ENCODE data around the gene ARHGAP36.

ARHGAP36 gene

GRCh38 chrX:131040781-131041180, 17.4 kb upstream of the ARHGAP36 start:
- no peak for TF ChIP-seq FOXK2 (IDR thresholded peaks at IDR 0.05)
- TF ChIP-seq BHLHE40 (IDR thresholded peaks at IDR 0.05; ENCODE audit: borderline replicate concordance): no peak
- TF ChIP-seq FOXM1 (IDR thresholded peaks at IDR 0.05; ENCODE audit: borderline replicate concordance): no peak
- TF ChIP-seq PKNOX1 (IDR thresholded peaks at IDR 0.05): no peak
- ChIA-PET CTCF (interaction anchor here (0.6 kb wide), 1 partner anchor 1481 kb away, joined by 3 read pairs; no protein-coding TSS in a partner anchor), POLR2A (no interaction called here)
- DNase-seq (ENCODE audit: extremely low spot score): no peak

- POLR2A ChIA-PET: no interaction called here
- CTCF ChIA-PET: interaction anchor here (0.6 kb wide), 1 partner anchor 1481 kb away, joined by 3 read pairs; no protein-coding TSS in a partner anchor
- no peak for DNase-seq (ENCODE audit: extremely low spot score)
- no peak for TF ChIP-seq TARDBP (IDR thresholded peaks at IDR 0.05)
- no peak for TF ChIP-seq FOXA1 (IDR thresholded peaks at IDR 0.05)
- TF ChIP-seq SP1 (IDR thresholded peaks at IDR 0.05): no peak
- TF ChIP-seq ARNT (IDR thresholded peaks at IDR 0.05): no peak
- TF ChIP-seq ELF4 (IDR thresholded peaks at IDR 0.05): no peak
- no peak for TF ChIP-seq PKNOX1 (IDR thresholded peaks at IDR 0.05)
- TF ChIP-seq BHLHE40 (IDR thresholded peaks at IDR 0.05; ENCODE audit: borderline replicate concordance): no peak
- no peak for TF ChIP-seq LEF1 (IDR thresholded peaks at IDR 0.05; ENCODE audit: borderline replicate concordance)
- TF ChIP-seq ZNF384 (IDR thresholded peaks at IDR 0.05): no peak
- TF ChIP-seq FOXM1 (IDR thresholded peaks at IDR 0.05; ENCODE audit: borderline replicate concordance): no peak
- no peak for TF ChIP-seq HDGF (IDR thresholded peaks at IDR 0.05; ENCODE audit: borderline replicate concordance)
Measured at GRCh38 chrX:131041667-131042066, 16.5 kb upstream of the ARHGAP36 start.

GRCh38 chrX:131045726-131046125, 12.4 kb upstream of the ARHGAP36 start:
- CTCF ChIA-PET: no interaction called here
- no peak for DNase-seq (ENCODE audit: extremely low spot score)
- TF ChIP-seq TARDBP (IDR thresholded peaks at IDR 0.05) (no peak), CTBP1 (IDR thresholded peaks at IDR 0.05; ENCODE audit: borderline replicate concordance) (no peak), FOXM1 (IDR thresholded peaks at IDR 0.05; ENCODE audit: borderline replicate concordance) (no peak), ZNF384 (IDR thresholded peaks at IDR 0.05) (no peak), LEF1 (IDR thresholded peaks at IDR 0.05; ENCODE audit: borderline replicate concordance) (no peak), ARNT (IDR thresholded peaks at IDR 0.05) (no peak), PKNOX1 (IDR thresholded peaks at IDR 0.05) (no peak), SUZ12 (IDR thresholded peaks at IDR 0.05) (no peak), FOXK2 (IDR thresholded peaks at IDR 0.05) (no peak), NFRKB (IDR thresholded peaks at IDR 0.05) (no peak), SP1 (IDR thresholded peaks at IDR 0.05) (no peak)
- POLR2A ChIA-PET: no interaction called here

GRCh38 chrX:131046596-131046995, 11.6 kb upstream of the ARHGAP36 start:
- POLR2A ChIA-PET: no interaction called here
- CTCF ChIA-PET: no interaction called here
- TF ChIP-seq SUZ12 (IDR thresholded peaks at IDR 0.05) (no peak), TARDBP (IDR thresholded peaks at IDR 0.05) (no peak), ARNT (IDR thresholded peaks at IDR 0.05) (no peak), FOXM1 (IDR thresholded peaks at IDR 0.05; ENCODE audit: borderline replicate concordance) (no peak), FOXA1 (IDR thresholded peaks at IDR 0.05) (no peak), ELF4 (IDR thresholded peaks at IDR 0.05) (no peak), PKNOX1 (IDR thresholded peaks at IDR 0.05) (no peak), BHLHE40 (IDR thresholded peaks at IDR 0.05; ENCODE audit: borderline replicate concordance) (no peak), FOXK2 (IDR thresholded peaks at IDR 0.05) (no peak), HDGF (IDR thresholded peaks at IDR 0.05; ENCODE audit: borderline replicate concordance) (no peak), ZNF384 (IDR thresholded peaks at IDR 0.05) (no peak), L3MBTL2 (conservative IDR thresholded peaks at IDR 0.05) (no peak), NFRKB (IDR thresholded peaks at IDR 0.05) (no peak), CTBP1 (IDR thresholded peaks at IDR 0.05; ENCODE audit: borderline replicate concordance) (no peak), SP1 (IDR thresholded peaks at IDR 0.05) (no peak), LEF1 (IDR thresholded peaks at IDR 0.05; ENCODE audit: borderline replicate concordance) (no peak)
- DNase-seq (ENCODE audit: extremely low spot score): no peak

GRCh38 chrX:131047180-131047579, 11.0 kb upstream of the ARHGAP36 start:
- ChIA-PET CTCF (no interaction called here), POLR2A (no interaction called here)
- DNase-seq (ENCODE audit: extremely low spot score): no peak
- TF ChIP-seq HDGF (IDR thresholded peaks at IDR 0.05; ENCODE audit: borderline replicate concordance) (no peak), ARNT (IDR thresholded peaks at IDR 0.05) (no peak), SUZ12 (IDR thresholded peaks at IDR 0.05) (no peak), L3MBTL2 (conservative IDR thresholded peaks at IDR 0.05) (no peak), FOXA1 (IDR thresholded peaks at IDR 0.05) (no peak), ELF4 (IDR thresholded peaks at IDR 0.05) (no peak), TARDBP (IDR thresholded peaks at IDR 0.05) (no peak), SP1 (IDR thresholded peaks at IDR 0.05) (no peak), PKNOX1 (IDR thresholded peaks at IDR 0.05) (no peak), NFRKB (IDR thresholded peaks at IDR 0.05) (no peak), ZNF384 (IDR thresholded peaks at IDR 0.05) (no peak), CTBP1 (IDR thresholded peaks at IDR 0.05; ENCODE audit: borderline replicate concordance) (no peak)

All from HEK293T (cell line).